Limb (tissue), 2 donors: Measurements from ENCODE around the gene NUTM2D.
A peak's percentile ranks its signal among the peaks of the same experiment; 100 is the strongest.
"Not testable (repeated sequence)": the region's sequence is repeated elsewhere in the genome, so short reads cannot be mapped to it uniquely, and the experiment has no call there.

ENCODE experiments used
- DNase-seq, 2 donors: peaks; one replicate each; pipeline ENCODE4 v3.0.0-alpha.2; 2016; ENCODE audit errors: extremely low spot score in 2 of 2

The NUTM2D gene

GRCh38 chr10:87374091-87374490, 16.5 kb downstream of the NUTM2D start:
- DNase-seq = not testable (repeated sequence)

GRCh38 chr10:87379115-87379514, 21.6 kb downstream of the NUTM2D start:
- not testable (repeated sequence) for DNase-seq

GRCh38 chr10:87383149-87383857, 25.8 kb downstream of the NUTM2D start:
- not testable (repeated sequence) for DNase-seq

- not testable (repeated sequence) for DNase-seq
These were observed 26.7 kb downstream of the NUTM2D start for GRCh38 chr10:87384283-87384682.

- not testable (repeated sequence) for DNase-seq
These were observed 28.3 kb downstream of the NUTM2D start for GRCh38 chr10:87385762-87386360.

GRCh38 chr10:87391360-87391759, 33.8 kb downstream of the NUTM2D start:
- not testable (repeated sequence) for DNase-seq

- DNase-seq = not testable (repeated sequence)
These were observed 38.7 kb downstream of the NUTM2D start for GRCh38 chr10:87396206-87396605.

GRCh38 chr10:87398436-87398835, 40.9 kb downstream of the NUTM2D start:
- not testable (repeated sequence) for DNase-seq

GRCh38 chr10:87407516-87408467, 50.2 kb downstream of the NUTM2D start:
- DNase-seq = peak in 1 of 2 donors; percentile 37

- not testable (repeated sequence) for DNase-seq
These were observed 56.4 kb downstream of the NUTM2D start for GRCh38 chr10:87413921-87414320.
